ENCODE data around the gene MICAL2.

MICAL2 gene

GRCh38 chr11:12152321-12152720 lies 41.9 kb downstream of the MICAL2 start:
- in situ Hi-C loops (cut with MboI; ENCODE audit: low sequenced_read_pairs), result no loop called here

GRCh38 chr11:12154871-12155668 lies 44.7 kb downstream of the MICAL2 start:
- in situ Hi-C loops (cut with MboI; ENCODE audit: low sequenced_read_pairs), result no loop called here

- in situ Hi-C loops (cut with MboI; ENCODE audit: low sequenced_read_pairs), result no loop called here
These were observed 45.3 kb downstream of the MICAL2 start for GRCh38 chr11:12155696-12156095.

- in situ Hi-C loops (cut with MboI; ENCODE audit: low sequenced_read_pairs), result no loop called here
These were observed 46.1 kb downstream of the MICAL2 start for GRCh38 chr11:12156301-12157140.

GRCh38 chr11:12157241-12157661 lies 46.9 kb downstream of the MICAL2 start:
- in situ Hi-C loops (cut with MboI; ENCODE audit: low sequenced_read_pairs), result no loop called here

GRCh38 chr11:12158909-12159308 lies 48.5 kb downstream of the MICAL2 start:
- in situ Hi-C loops (cut with MboI; ENCODE audit: low sequenced_read_pairs), result no loop called here

- in situ Hi-C loops (cut with MboI; ENCODE audit: low sequenced_read_pairs), result no loop called here
These were observed 49.1 kb downstream of the MICAL2 start for GRCh38 chr11:12159351-12160099.

GRCh38 chr11:12160231-12160630 lies 49.8 kb downstream of the MICAL2 start:
- in situ Hi-C loops (cut with MboI; ENCODE audit: low sequenced_read_pairs), result no loop called here

- in situ Hi-C loops (cut with MboI; ENCODE audit: low sequenced_read_pairs), result no loop called here
These were observed 50.3 kb downstream of the MICAL2 start for GRCh38 chr11:12160680-12161079.

- in situ Hi-C loops (cut with MboI; ENCODE audit: low sequenced_read_pairs), result no loop called here
These were observed 50.7 kb downstream of the MICAL2 start for GRCh38 chr11:12161137-12161536.

- in situ Hi-C loops (cut with MboI; ENCODE audit: low sequenced_read_pairs), result no loop called here
These were observed 51.4 kb downstream of the MICAL2 start for GRCh38 chr11:12161603-12162350.

GRCh38 chr11:12162652-12163051 lies 52.3 kb downstream of the MICAL2 start:
- in situ Hi-C loops (cut with MboI; ENCODE audit: low sequenced_read_pairs), result no loop called here

- in situ Hi-C loops (cut with MboI; ENCODE audit: low sequenced_read_pairs), result no loop called here
These were observed 53.0 kb downstream of the MICAL2 start for GRCh38 chr11:12163181-12163941.

GRCh38 chr11:12164061-12165014 lies 53.9 kb downstream of the MICAL2 start:
- in situ Hi-C loops (cut with MboI; ENCODE audit: low sequenced_read_pairs), result no loop called here

- in situ Hi-C loops (cut with MboI; ENCODE audit: low sequenced_read_pairs), result no loop called here
These were observed 55.0 kb downstream of the MICAL2 start for GRCh38 chr11:12165237-12165875.

- in situ Hi-C loops (cut with MboI; ENCODE audit: low sequenced_read_pairs), result no loop called here
These were observed 56.1 kb downstream of the MICAL2 start for GRCh38 chr11:12166299-12167060.

Measured in HL-60/S4 treated with retinoic acid at 250 ng/mL for 4 days and 3 days (cell line).